ENCODE measurements around the gene TOMM5. TPM values are rescaled to one million over a fixed set of nuclear protein-coding genes. Genes with fewer than 3 reads are reported as not detected.

The TOMM5 gene
- total RNA-seq, 1 experiment from 2014 or later, result 161 TPM

- intact Hi-C loops (cut with micrococcal nuclease), result no loop called here
These were observed 30.1 kb upstream of the TOMM5 start for GRCh38 chr9:37622462-37622861.

More at GRCh38 chr9:37622462-37622861, 30.1 kb upstream of the TOMM5 start:
- ATAC-seq (no peak), DNase-seq (ENCODE audit: low read depth, low spot score) (no peak)
- Histone ChIP-seq H2AFZ (ENCODE audit: low read depth, low read length, poor library complexity, severe bottlenecking) (no peak overlapping the region), H3K79me2 (ENCODE audit: insufficient read depth, low read length) (no peaks in the 10 kb centered on the region), H3K36me3 (ENCODE audit: control insufficient read depth in 1 of 2, insufficient read depth in 2 of 2, low read length in 2 of 2) (no peaks in the 10 kb centered on the region), H3K27ac (ENCODE audit: low read depth, low read length) (no peak overlapping the region), H3K9me2 (ENCODE audit: insufficient read depth) (no peaks in the 10 kb centered on the region), H3K4me1 (ENCODE audit: control insufficient read depth in 1 of 2, insufficient read depth in 2 of 2, low read length in 2 of 2) (no peaks in the 10 kb centered on the region), H3K9me3 (ENCODE audit: control insufficient read depth in 1 of 2, insufficient read depth in 1 of 2, low read depth in 1 of 2, low read length in 2 of 2) (no peaks in the 10 kb centered on the region), H3K27me3 (ENCODE audit: insufficient read depth, low read length) (no peaks in the 10 kb centered on the region), H4K20me1 (ENCODE audit: insufficient read depth) (no peaks in the 10 kb centered on the region), H3K4me2 (ENCODE audit: low read length) (no peak overlapping the region), H3K4me3 (replicated peaks in 1 of 2; ENCODE audit: low read depth in 1 of 2, low read length in 2 of 2) (no peak overlapping the region), H3K9ac (ENCODE audit: low read length) (no peak overlapping the region)
- ChIA-PET CTCF (no interaction called here), RAD21 (ENCODE audit: low non-redundant PET in 1 of 2, low total read pairs in 2 of 2, uncharacterized antibody in 2 of 2, unreplicated experiment in 2 of 2) (no interaction called here), POLR2A (no interaction called here)
- BruUV-seq (replicated peaks), result no TSS peak
- TF ChIP-seq SIN3A (IDR thresholded peaks at IDR 0.05; ENCODE audit: low read depth) (no peak), ZFX (IDR thresholded peaks at IDR 0.05) (no peak), JUND (IDR thresholded peaks at IDR 0.05) (no peak), FOSL1 (IDR thresholded peaks at IDR 0.05; ENCODE audit: low read depth) (no peak), ATF3 (IDR thresholded peaks at IDR 0.05) (no peak), ELF1 (IDR thresholded peaks at IDR 0.05; ENCODE audit: borderline replicate concordance, low read depth) (no peak), EGR1 (IDR thresholded peaks at IDR 0.05; ENCODE audit: low read depth) (no peak), SRF (IDR thresholded peaks at IDR 0.05; ENCODE audit: low read depth) (no peak), YY1 (IDR thresholded peaks at IDR 0.05; ENCODE audit: extremely low read depth, insufficient replicate concordance, low read depth, low read length) (no peak), MAX (IDR thresholded peaks at IDR 0.05) (no peak), EZH2 (IDR thresholded peaks at IDR 0.05) (no peak), EZH2phosphoT487 (IDR thresholded peaks at IDR 0.05; ENCODE audit: borderline replicate concordance) (no peak), CTCF (IDR thresholded peaks at IDR 0.05 in 2 of 3, conservative IDR thresholded peaks at IDR 0.05 in 1 of 3; ENCODE audit: borderline replicate concordance in 1 of 3, insufficient read depth in 1 of 3, low read depth in 2 of 3, low read length in 2 of 3) (no peak), ZBTB33 (IDR thresholded peaks at IDR 0.05; ENCODE audit: extremely low read depth, insufficient replicate concordance, low read length) (no peak), REST (IDR thresholded peaks at IDR 0.05; ENCODE audit: low read depth) (no peak), POLR2A (IDR thresholded peaks at IDR 0.05; ENCODE audit: borderline replicate concordance, extremely low read depth, insufficient read depth, insufficient read length) (no peak), CBX3 (IDR thresholded peaks at IDR 0.05; ENCODE audit: low read depth) (no peak), SP1 (IDR thresholded peaks at IDR 0.05; ENCODE audit: low read depth) (no peak), CEBPB (IDR thresholded peaks at IDR 0.05; ENCODE audit: low read depth) (no peak)
